Endothelial cell of umbilical vein (primary cell): ENCODE data around the gene CCDC88B. TPM values are rescaled to one million over a fixed set of nuclear protein-coding genes. Genes with fewer than 3 reads are reported as not detected.

Source experiments
- BruUV-seq: library from RNA; stranded (reverse); fragments of 400-500 nt; replicated peaks from 2 replicates; lab custom pipeline; 2021; lab: Mats Ljungman, UMichigan
- CTCF ChIA-PET: fragments of 300-600, 350-600 bp; sonication (Branson Sonifier 250); formaldehyde crosslinking; loops from one replicate; lab custom pipeline; 2021; ENCODE audit warnings: antibody characterized with exemption, inconsistent platforms; lab: Charles Lee
- POLR2A ChIA-PET: fragments of 300-600, 350-600 bp; sonication (Branson Sonifier 250); formaldehyde crosslinking; loops from one replicate; lab custom pipeline; 2021; ENCODE audit warnings: antibody characterized with exemption, inconsistent platforms; lab: Charles Lee
- DNase-seq: peaks from one replicate; pipeline ENCODE4 v3.0.0-alpha.2; 2011; ENCODE audit warnings: low read depth, low spot score
- FAIRE-seq: peaks from 2 replicates; lab custom pipeline; 2011; peaks lifted over from hg19 to GRCh38; lab: Jason Lieb, UNC
- H2AFZ ChIP-seq: 2 replicates; pipeline ENCODE4 v1.6.0; 2012; ENCODE audit warnings: low read depth, low read length, control low read depth, inconsistent platforms
- H3K27ac ChIP-seq: 2 replicates; pipeline ENCODE4 v1.5.1; 2011; ENCODE audit warnings: low read depth, mild to moderate bottlenecking, control low read depth, low read length, moderate library complexity; ENCODE audit not compliant: insufficient read depth
- H3K27me3 ChIP-seq, 2 experiments: 2 replicates each; pipeline versions ENCODE4 v1.6.0 to v1.6.1; 2011; ENCODE audit warnings: low read length in 2 of 2, mixed read lengths in 1 of 2; ENCODE audit not compliant: control insufficient read depth in 2 of 2, insufficient read depth in 2 of 2
- H3K36me3 ChIP-seq, 2 experiments: 2 replicates in 1 of 2; 3 replicates in 1 of 2; pipeline ENCODE4 v1.5.1; 2011; ENCODE audit warnings: low read length in 2 of 2, mild to moderate bottlenecking in 1 of 2, moderate library complexity in 1 of 2; ENCODE audit not compliant: control insufficient read depth in 2 of 2, insufficient read depth in 2 of 2; ENCODE audit errors: extremely low read depth in 1 of 2
- H3K4me1 ChIP-seq: 3 replicates; pipeline ENCODE4 v1.5.1; 2011; ENCODE audit warnings: mild to moderate bottlenecking, low read length; ENCODE audit not compliant: control insufficient read depth, insufficient read depth; ENCODE audit errors: extremely low read depth
- H3K4me2 ChIP-seq: 2 replicates; pipeline ENCODE4 v1.6.1; 2011; ENCODE audit warnings: low read length, control low read depth, mixed read lengths; ENCODE audit not compliant: insufficient read depth
- H3K4me3 ChIP-seq, 3 experiments: fragments of 200-600 bp in 1 of 3; sonication (generic), shearing (Covaris generic) in 1 of 3; replicated peaks in 1 of 3; 2 replicates each; pipeline ENCODE4 v1.5.1; 2011 to 2016; ENCODE audit warnings: control low read depth in 3 of 3, low read length in 3 of 3, mild to moderate bottlenecking in 2 of 3, inconsistent platforms in 1 of 3, low read depth in 1 of 3, moderate library complexity in 1 of 3; ENCODE audit not compliant: insufficient read depth in 1 of 3
- H3K79me2 ChIP-seq: 2 replicates; pipeline ENCODE4 v1.6.0; 2012; ENCODE audit warnings: low read length, inconsistent platforms; ENCODE audit not compliant: control insufficient read depth, insufficient read depth
- H3K9ac ChIP-seq: replicated peaks from 2 replicates; pipeline ENCODE3; 2011; ENCODE audit warnings: low read length, control low read depth; ENCODE audit not compliant: insufficient read depth; ENCODE audit errors: extremely low read depth
- H3K9me1 ChIP-seq: replicated peaks from 3 replicates; pipeline ENCODE4 v1.6.0; 2011; ENCODE audit warnings: mild to moderate bottlenecking, low read length; ENCODE audit not compliant: control insufficient read depth, insufficient read depth; ENCODE audit errors: extremely low read depth
- H3K9me3 ChIP-seq: replicated peaks from 2 replicates; pipeline ENCODE4 v1.5.1; 2012; ENCODE audit warnings: low read length, inconsistent platforms; ENCODE audit not compliant: control insufficient read depth, insufficient read depth
- H4K20me1 ChIP-seq: replicated peaks from 2 replicates; pipeline ENCODE3; 2011; ENCODE audit warnings: mild to moderate bottlenecking, low read length; ENCODE audit not compliant: control insufficient read depth, insufficient read depth; ENCODE audit errors: extremely low read depth
- CTCF ChIP-seq, 2 donors: IDR thresholded peaks; 1 replicate in 1 of 2; 2 replicates in 1 of 2; pipeline ENCODE4 v1.5.1; 2011; ENCODE audit warnings: low read length in 2 of 2, mild to moderate bottlenecking in 2 of 2, moderate library complexity in 2 of 2, control low read depth in 1 of 2, inconsistent platforms in 1 of 2, low read depth in 1 of 2; ENCODE audit not compliant: insufficient read depth in 1 of 2; ENCODE audit errors: extremely low read depth in 1 of 2
- EZH2 ChIP-seq: IDR thresholded peaks from 2 replicates; pipeline ENCODE4 v1.6.1; 2012; ENCODE audit warnings: borderline replicate concordance, low read depth, mild to moderate bottlenecking, moderate library complexity, low read length, inconsistent platforms; ENCODE audit not compliant: severe bottlenecking
- FOS ChIP-seq: IDR thresholded peaks from 2 replicates; pipeline ENCODE4 v1.6.1; 2011; ENCODE audit warnings: mild to moderate bottlenecking, low read length, moderate library complexity, borderline replicate concordance; ENCODE audit not compliant: insufficient read depth
- GATA2 ChIP-seq: IDR thresholded peaks from 2 replicates; pipeline ENCODE4 v1.7.0; 2011; ENCODE audit warnings: low read depth, mild to moderate bottlenecking, moderate library complexity, mixed read lengths, low read length; ENCODE audit not compliant: insufficient read length, insufficient read depth
- JUN ChIP-seq: IDR thresholded peaks from 2 replicates; pipeline ENCODE4 v1.6.1; 2011; ENCODE audit warnings: borderline replicate concordance, low read depth; ENCODE audit not compliant: insufficient read length, insufficient read depth
- MYC ChIP-seq: IDR thresholded peaks from one replicate; pipeline ENCODE4 v1.6.1; 2011; ENCODE audit warnings: mild to moderate bottlenecking, low read depth, low read length
- POLR2A ChIP-seq: IDR thresholded peaks from 2 replicates; pipeline ENCODE4 v1.6.1; 2012; ENCODE audit warnings: low read depth, mild to moderate bottlenecking, control low read depth, low read length
- POLR2AphosphoS5 ChIP-seq: IDR thresholded peaks from 2 replicates; pipeline ENCODE4 v1.6.1; 2012; ENCODE audit warnings: low read depth, mild to moderate bottlenecking, control low read depth, low read length, moderate library complexity; ENCODE audit not compliant: insufficient read depth
- dilution Hi-C: fragments of 300-500 bp; cut with MboI; formaldehyde crosslinking; loops from one replicate; pipeline ENCODE4 v1.15.0; 2019; ENCODE audit warnings: low sequenced_read_pairs; ENCODE audit not compliant: extremely low pct_ligation_motif_present
- intact Hi-C: fragments of 100-400 bp; cut with micrococcal nuclease; formaldehyde crosslinking; loops from one replicate; pipeline ENCODE4 v1.10.0; 2022
- polyA plus RNA-seq, 4 experiments: library from polyadenylated mRNA; depleted of rRNA in 3 of 4; stranded (reverse) in 3 of 4; unstranded in 1 of 4; fragments of >200 nt; gene quantifications; 2 replicates each; pipeline versions ENCODE4 v1.2.1 to v1.2.3, GENCODE V29; 2011 to 2012; ENCODE audit warnings: missing spikeins in 1 of 4
- total RNA-seq: library from RNA; stranded (reverse); gene quantifications from 2 replicates; pipeline ENCODE4 v1.2.3, GENCODE V29; 2021
- TF ChIP-seq, protein P1 (sequence below): IDR thresholded peaks from 2 replicates; pipeline ENCODE4 v1.6.1; 2011; ENCODE audit not compliant: insufficient read depth, insufficient read length

CCDC88B gene
- total and polyA plus RNA-seq, 2 donors (not counting 3 experiments of a cell fraction or from before 2014, with no cell fraction given) = 1.8 to 2.7 TPM

- H3K27me3 ChIP-seq = no peaks in the 10 kb centered on the region
- no peak overlapping the region for H3K4me2 ChIP-seq
- intact Hi-C loops (no loop called here), dilution Hi-C loops (no loop called here)
- DNase-seq (no peak), FAIRE-seq (no peak)
- H4K20me1 ChIP-seq = no peaks in the 10 kb centered on the region
- peaks cover 10% of the 10 kb centered on the region for H3K4me1 ChIP-seq
- TF ChIP-seq, protein P1, sequence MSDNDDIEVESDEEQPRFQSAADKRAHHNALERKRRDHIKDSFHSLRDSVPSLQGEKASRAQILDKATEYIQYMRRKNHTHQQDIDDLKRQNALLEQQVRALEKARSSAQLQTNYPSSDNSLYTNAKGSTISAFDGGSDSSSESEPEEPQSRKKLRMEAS = no peak
- TF ChIP-seq CTCF (IDR thresholded peaks at IDR 0.05; ENCODE audit: extremely low read depth in 1 of 2, insufficient read depth in 1 of 2, low read depth in 1 of 2, low read length in 2 of 2) = no peak
- no peak for TF ChIP-seq POLR2A
- TF ChIP-seq GATA2 = no peak
- TF ChIP-seq POLR2AphosphoS5 = no peak
- no peak for TF ChIP-seq EZH2
- no peak for TF ChIP-seq FOS
- no peak for TF ChIP-seq MYC
- no peak for TF ChIP-seq JUN
- H3K9ac ChIP-seq = no peak overlapping the region
- no peak overlapping the region for H2AFZ ChIP-seq
- H3K9me3 ChIP-seq = no peaks in the 10 kb centered on the region
- ChIA-PET POLR2A (no interaction called here), CTCF (no interaction called here)
- H3K9me1 ChIP-seq = no peaks in the 10 kb centered on the region
- peaks cover 0 to 11% of the 10 kb centered on the region in 2 experiments for H3K36me3 ChIP-seq
- H3K79me2 ChIP-seq = peaks cover 4% of the 10 kb centered on the region
- no peak overlapping the region for H3K4me3 ChIP-seq
- no TSS peak for BruUV-seq
- H3K27ac ChIP-seq = no peak overlapping the region
These were observed 19.0 kb upstream of the CCDC88B start for GRCh38 chr11:64321026-64321425.
